Myocyte (in vitro differentiated cells): ENCODE data around the gene TDRD3. TPM values are rescaled to one million over a fixed set of nuclear protein-coding genes. Genes with fewer than 3 reads are reported as not detected.

Experiments used
- total RNA-seq: library from RNA; depleted of rRNA; stranded (reverse); fragments of >200 nt; gene quantifications from 2 replicates; pipeline ENCODE4 v1.2.3, GENCODE V29; 2014

The TDRD3 gene
- total RNA-seq, 1 donor from 2014 or later: 18.8 TPM

Other genes starting within 250 kb of the TDRD3 start
- 3.2 and 5.3 TPM in 2 replicates for gene DIAPH3, start 233.3 kb upstream of the TDRD3 start, total RNA-seq